Tibial nerve (tissue), 4 donors: ENCODE measurements around the gene SPATC1L. TPM values are rescaled to one million over a fixed set of nuclear protein-coding genes. Genes with fewer than 3 reads are reported as not detected.

Experiments
- DNase-seq, 2 donors: peaks; one replicate each; pipeline ENCODE4 v3.0.0-alpha.2; 2019; ENCODE audit warnings: low spot score in 2 of 2
- H3K27ac ChIP-seq, 4 donors: fragments of 200-600 bp; sonication (generic) in 3 of 4; one replicate each; pipeline ENCODE4 v1.5.1; 2017 to 2019; ENCODE audit warnings: mild to moderate bottlenecking in 1 of 4
- H3K27me3 ChIP-seq, 2 donors: fragments of 200-600 bp; sonication (generic) in 1 of 2; one replicate each; pipeline versions ENCODE4 v1.5.1 to v1.6.0; 2017 to 2019
- H3K36me3 ChIP-seq, 3 donors: fragments of 200-600 bp; sonication (generic); one replicate each; pipeline ENCODE4 v1.5.1; 2018 to 2019
- H3K4me1 ChIP-seq, 4 donors: fragments of 200-600 bp; sonication (generic) in 3 of 4; one replicate each; pipeline ENCODE4 v1.5.1; 2017 to 2019
- H3K4me3 ChIP-seq, 4 donors: fragments of 200-600 bp; sonication (generic) in 3 of 4; one replicate each; pipeline ENCODE4 v1.5.1; 2017 to 2019; ENCODE audit warnings: mild to moderate bottlenecking in 1 of 4, moderate library complexity in 1 of 4
- H3K9me3 ChIP-seq, 4 donors: fragments of 200-600 bp; sonication (generic) in 3 of 4; one replicate each; pipeline ENCODE4 v1.5.1; 2017 to 2019
- CTCF ChIP-seq, 5 experiments: fragments of 200-600 bp in 3 of 5; fragments of 450-650 bp in 2 of 5; sonication (generic) in 3 of 5; IDR thresholded peaks; one replicate each; pipeline ENCODE4 v1.5.1; 2016 to 2019; ENCODE audit warnings: antibody characterized with exemption in 5 of 5, mild to moderate bottlenecking in 3 of 5, moderate library complexity in 2 of 5
- EP300 ChIP-seq, 2 donors: sonication (generic); formaldehyde crosslinking; IDR thresholded peaks; one replicate each; pipeline ENCODE4 v1.6.1; 2017; ENCODE audit warnings: antibody characterized with exemption in 2 of 2, mild to moderate bottlenecking in 1 of 2
- POLR2A ChIP-seq, 2 donors: fragments of 450-650 bp; IDR thresholded peaks; one replicate each; pipeline ENCODE4 v1.6.1; 2017; ENCODE audit warnings: antibody characterized with exemption in 2 of 2, mild to moderate bottlenecking in 2 of 2, moderate library complexity in 2 of 2
- WGBS, 2 donors: methylation state at CpG; one replicate each; pipeline ENCODE4 v1.1.5; 2018; 5-methylcytosine and 5-hydroxymethylcytosine counted together
- total RNA-seq, 4 donors: library from RNA; depleted of rRNA; stranded (reverse); fragments of >200 nt; gene quantifications; one replicate each; pipeline ENCODE4 v1.1.0, GENCODE V29; 2016

The SPATC1L gene
- total RNA-seq, 4 donors from 2014 or later, result 4.5 to 12.9 (median 8.0) TPM

- no peak overlapping the region for H3K4me3 ChIP-seq
- H3K27me3 ChIP-seq, result no peaks in the 10 kb centered on the region
- peaks cover 0 to 35% (median 0%) of the 10 kb centered on the region in 4 donors for H3K4me1 ChIP-seq
- DNase-seq, result peak in 1 of 2 donors; percentile 2
- TF ChIP-seq CTCF (IDR thresholded peaks at IDR 0.05) (no peak), POLR2A (IDR thresholded peaks at IDR 0.05) (no peak), EP300 (IDR thresholded peaks at IDR 0.05) (no peak)
- peaks cover 0 to 14% (median 0%) of the 10 kb centered on the region in 4 donors for H3K9me3 ChIP-seq
- peaks cover 4 to 61% (median 14%) of the 10 kb centered on the region in 3 donors for H3K36me3 ChIP-seq
- H3K27ac ChIP-seq, result no peak overlapping the region
- WGBS, 2 donors, result 89 to 90% methylated on average over 12 to 19 of the region's 20 CpGs
Measured at GRCh38 chr21:46112725-46113215, 71.5 kb downstream of the SPATC1L start.

- Histone ChIP-seq H3K27ac (no peak overlapping the region), H3K9me3 (peaks cover 0 to 16% (median 0%) of the 10 kb centered on the region in 4 donors), H3K27me3 (no peaks in the 10 kb centered on the region), H3K4me3 (no peak overlapping the region), H3K36me3 (peaks cover 4 to 54% (median 14%) of the 10 kb centered on the region in 3 donors), H3K4me1 (peaks cover 0 to 32% (median 0%) of the 10 kb centered on the region in 4 donors)
- no peak for TF ChIP-seq EP300 (IDR thresholded peaks at IDR 0.05)
- TF ChIP-seq CTCF (IDR thresholded peaks at IDR 0.05), result no peak
- no peak for TF ChIP-seq POLR2A (IDR thresholded peaks at IDR 0.05)
- WGBS, 2 donors, result 93 to 95% methylated on average over 58 to 68 of the region's 69 CpGs
- peak in 1 of 2 donors; percentile 9 for DNase-seq
Measured at GRCh38 chr21:46111857-46112724, 72.2 kb downstream of the SPATC1L start.

- WGBS, 2 donors, result 90 to 98% methylated on average over 5 to 8 of the region's 12 CpGs
- Histone ChIP-seq H3K27me3 (no peaks in the 10 kb centered on the region), H3K4me1 (peaks cover 0 to 27% (median 0%) of the 10 kb centered on the region in 4 donors), H3K4me3 (no peak overlapping the region), H3K9me3 (peaks cover 0 to 17% (median 0%) of the 10 kb centered on the region in 4 donors), H3K27ac (no peak overlapping the region), H3K36me3 (peaks cover 4 to 45% (median 6%) of the 10 kb centered on the region in 3 donors)
- DNase-seq, result peak in 1 of 2 donors; percentile 11
- no peak for TF ChIP-seq EP300 (IDR thresholded peaks at IDR 0.05)
- TF ChIP-seq POLR2A (IDR thresholded peaks at IDR 0.05), result no peak
- TF ChIP-seq CTCF (IDR thresholded peaks at IDR 0.05), result no peak
Measured at GRCh38 chr21:46111193-46111571, 73.1 kb downstream of the SPATC1L start.

Other genes with a start within 250 kb of the SPATC1L start
- 100 to 1,000 TPM; 356 to 669 (median 427) TPM for gene COL6A1, start 202.7 kb downstream of the SPATC1L start, total RNA-seq
- gene COL6A2, start 86.3 kb downstream of the SPATC1L start, total RNA-seq, result 1,000 to 10,000 TPM in 1 of 4 donors, 100 to 1,000 TPM in 3; 470 to 1,210 (median 744) TPM
- 10 to 100 TPM in 1 of 4 donors, 1 to 10 TPM in 3; 2.2 to 21.2 (median 2.5) TPM for gene FTCD, start 28.9 kb downstream of the SPATC1L start, total RNA-seq
- gene LSS, start 44.3 kb upstream of the SPATC1L start, total RNA-seq, result 100 to 1,000 TPM in 1 of 4 donors, 10 to 100 TPM in 3; 69.3 to 132 (median 80.6) TPM
- gene MCM3AP, start 101.2 kb upstream of the SPATC1L start, total RNA-seq, result 100 to 1,000 TPM; 112 to 180 (median 146) TPM
- gene YBEY, start 101.9 kb upstream of the SPATC1L start, total RNA-seq, result 10 to 100 TPM in 3 of 4 donors, 1 to 10 TPM in 1; 6.7 to 20.1 (median 15.5) TPM
- gene C21orf58, start 139.4 kb upstream of the SPATC1L start, total RNA-seq, result 10 to 100 TPM in 1 of 4 donors, 1 to 10 TPM in 3; 2.2 to 11.1 (median 3.0) TPM
- 10 to 100 TPM; 42.8 to 58.6 (median 45.9) TPM for gene PCNT, start 139.7 kb upstream of the SPATC1L start, total RNA-seq